ENCODE data around the gene CHD5. TPM values are rescaled to one million over a fixed set of nuclear protein-coding genes. Genes with fewer than 3 reads are reported as not detected.

The CHD5 gene
- total RNA-seq, 4 donors from 2014 or later, result 0.15 to 0.94 (median 0.26) TPM

- Histone ChIP-seq H3K27me3 (no peaks in the 10 kb centered on the region), H3K4me1 (no peaks in the 10 kb centered on the region), H3K27ac (no peak overlapping the region), H3K9me3 (no peaks in the 10 kb centered on the region), H3K36me3 (no peaks in the 10 kb centered on the region), H3K4me3 (replicated peaks in 1 of 3) (no peak overlapping the region)
- intact Hi-C loops (cut with DNase I), result no loop called here
- DNase-seq, result no peak
- TF ChIP-seq, protein P1, sequence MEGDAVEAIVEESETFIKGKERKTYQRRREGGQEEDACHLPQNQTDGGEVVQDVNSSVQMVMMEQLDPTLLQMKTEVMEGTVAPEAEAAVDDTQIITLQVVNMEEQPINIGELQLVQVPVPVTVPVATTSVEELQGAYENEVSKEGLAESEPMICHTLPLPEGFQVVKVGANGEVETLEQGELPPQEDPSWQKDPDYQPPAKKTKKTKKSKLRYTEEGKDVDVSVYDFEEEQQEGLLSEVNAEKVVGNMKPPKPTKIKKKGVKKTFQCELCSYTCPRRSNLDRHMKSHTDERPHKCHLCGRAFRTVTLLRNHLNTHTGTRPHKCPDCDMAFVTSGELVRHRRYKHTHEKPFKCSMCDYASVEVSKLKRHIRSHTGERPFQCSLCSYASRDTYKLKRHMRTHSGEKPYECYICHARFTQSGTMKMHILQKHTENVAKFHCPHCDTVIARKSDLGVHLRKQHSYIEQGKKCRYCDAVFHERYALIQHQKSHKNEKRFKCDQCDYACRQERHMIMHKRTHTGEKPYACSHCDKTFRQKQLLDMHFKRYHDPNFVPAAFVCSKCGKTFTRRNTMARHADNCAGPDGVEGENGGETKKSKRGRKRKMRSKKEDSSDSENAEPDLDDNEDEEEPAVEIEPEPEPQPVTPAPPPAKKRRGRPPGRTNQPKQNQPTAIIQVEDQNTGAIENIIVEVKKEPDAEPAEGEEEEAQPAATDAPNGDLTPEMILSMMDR (IDR thresholded peaks at IDR 0.05), result no peak
- no peak for TF ChIP-seq POLR2A (IDR thresholded peaks at IDR 0.05)
- 70 to 89% methylated on average over 2 of the region's 2 CpGs for WGBS, 2 donors
Measured at GRCh38 chr1:6117064-6117463, 63.1 kb downstream of the CHD5 start.

DNA sequence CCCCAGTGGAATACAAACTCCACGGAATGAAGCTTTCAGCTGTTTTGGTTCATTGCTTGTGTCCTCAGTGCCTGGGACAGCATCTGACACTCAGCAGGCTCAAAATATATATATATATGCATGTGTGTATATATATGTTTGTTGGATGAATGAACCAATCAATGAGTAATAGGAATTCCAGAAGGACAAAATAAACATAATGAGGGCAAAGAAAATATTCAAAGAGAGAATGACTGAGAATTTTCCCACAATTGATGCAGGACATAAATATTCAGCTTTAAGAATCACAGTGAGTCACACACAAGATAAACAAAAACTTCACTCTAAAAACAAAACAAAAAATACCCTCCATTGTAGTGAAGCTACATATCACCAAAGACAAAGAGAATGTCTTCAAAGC, 64.0 kb downstream of the CHD5 start:
- Histone ChIP-seq H3K4me1 (no peaks in the 10 kb centered on the region), H3K4me3 (replicated peaks in 1 of 3) (no peak overlapping the region), H3K9me3 (no peaks in the 10 kb centered on the region), H3K27me3 (no peaks in the 10 kb centered on the region), H3K27ac (no peak overlapping the region), H3K36me3 (no peaks in the 10 kb centered on the region)
- no peak for DNase-seq
- WGBS, 2 donors, result 34 to 50% methylated on average over 1 of the region's 1 CpG
- TF ChIP-seq POLR2A (IDR thresholded peaks at IDR 0.05), result no peak
- TF ChIP-seq, protein P1 (IDR thresholded peaks at IDR 0.05), result no peak
- intact Hi-C loops (cut with DNase I), result no loop called here

- no peak for DNase-seq
- intact Hi-C loops (cut with DNase I), result no loop called here
- H3K9me3 ChIP-seq, result no peaks in the 10 kb centered on the region
- H3K36me3 ChIP-seq, result no peaks in the 10 kb centered on the region
- H3K27me3 ChIP-seq, result no peaks in the 10 kb centered on the region
- H3K4me1 ChIP-seq, result no peaks in the 10 kb centered on the region
- 86 to 95% methylated on average over 14 of the region's 14 CpGs for WGBS, 2 donors
- H3K4me3 ChIP-seq (replicated peaks in 1 of 3), result no peak overlapping the region
- TF ChIP-seq, protein P1 (IDR thresholded peaks at IDR 0.05), result no peak
- TF ChIP-seq POLR2A (IDR thresholded peaks at IDR 0.05), result no peak
- no peak overlapping the region for H3K27ac ChIP-seq
Measured at GRCh38 chr1:6113745-6114144, 66.4 kb downstream of the CHD5 start.

GRCh38 chr1:6113116-6113515, 67.0 kb downstream of the CHD5 start:
- no peak for DNase-seq
- TF ChIP-seq, protein P1 (IDR thresholded peaks at IDR 0.05), result no peak
- no peak for TF ChIP-seq POLR2A (IDR thresholded peaks at IDR 0.05)
- Histone ChIP-seq H3K36me3 (no peaks in the 10 kb centered on the region), H3K4me1 (no peaks in the 10 kb centered on the region), H3K9me3 (no peaks in the 10 kb centered on the region), H3K27ac (no peak overlapping the region), H3K4me3 (replicated peaks in 1 of 3) (no peak overlapping the region), H3K27me3 (no peaks in the 10 kb centered on the region)
- WGBS, 2 donors, result 79 to 83% methylated on average over 10 of the region's 10 CpGs
- intact Hi-C loops (cut with DNase I), result no loop called here

DNA sequence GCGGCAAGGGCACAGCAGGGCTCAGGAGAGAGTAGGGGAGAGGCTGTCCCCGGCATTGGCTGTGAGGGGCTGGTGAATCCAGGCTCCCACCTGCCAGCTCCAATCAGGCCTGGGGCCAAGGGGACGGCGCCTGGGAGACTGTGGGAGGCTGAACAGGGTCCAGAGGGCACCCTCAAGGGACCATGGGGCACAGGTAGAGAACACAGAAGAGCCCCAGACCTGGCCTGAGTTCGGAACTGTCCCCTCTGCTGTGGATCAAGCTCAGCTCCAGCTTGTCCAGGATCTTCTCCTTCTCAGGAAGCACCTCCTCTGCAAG, 67.5 kb downstream of the CHD5 start:
- H3K27ac ChIP-seq, result no peak overlapping the region
- intact Hi-C loops (cut with DNase I), result no loop called here
- H3K4me3 ChIP-seq (replicated peaks in 1 of 3), result no peak overlapping the region
- no peaks in the 10 kb centered on the region for H3K9me3 ChIP-seq
- no peak for TF ChIP-seq POLR2A (IDR thresholded peaks at IDR 0.05)
- TF ChIP-seq, protein P1 (IDR thresholded peaks at IDR 0.05), result no peak
- H3K4me1 ChIP-seq, result no peaks in the 10 kb centered on the region
- H3K27me3 ChIP-seq, result no peaks in the 10 kb centered on the region
- DNase-seq, result no peak
- WGBS, 2 donors, result 52 to 72% methylated on average over 2 to 4 of the region's 5 CpGs
- H3K36me3 ChIP-seq, result no peaks in the 10 kb centered on the region
